Mesothelial cell of epicardium (in vitro differentiated cells): Measurements from ENCODE around the gene OGG1. TPM values are rescaled to one million over a fixed set of nuclear protein-coding genes. Genes with fewer than 3 reads are reported as not detected.

Experiments
- DNase-seq, 2 experiments: peaks; one replicate each; pipeline ENCODE4 v3.0.0; 2021; ENCODE audit warnings: low spot score in 2 of 2; ENCODE audit not compliant: unreplicated experiment in 2 of 2
- H3K27ac Mint-ChIP-seq: 2 replicates; pipeline ENCODE4 v1.8.0; 2021; ENCODE audit warnings: mixed read lengths
- H3K27me3 Mint-ChIP-seq: 2 replicates; pipeline ENCODE4 v1.8.0; 2021; ENCODE audit warnings: low read depth, mixed read lengths
- H3K36me3 Mint-ChIP-seq: 2 replicates; pipeline ENCODE4 v1.8.0; 2021; ENCODE audit warnings: mixed read lengths
- H3K4me1 Mint-ChIP-seq: 2 replicates; pipeline ENCODE4 v1.8.0; 2021; ENCODE audit warnings: mixed read lengths
- H3K4me3 Mint-ChIP-seq: 2 replicates; pipeline ENCODE4 v1.8.0; 2021; ENCODE audit warnings: mild to moderate bottlenecking, moderate library complexity, mixed read lengths
- H3K9me3 Mint-ChIP-seq: 2 replicates; pipeline ENCODE4 v1.8.0; 2021; ENCODE audit warnings: mixed read lengths
- total RNA-seq: library from RNA; stranded (reverse); gene quantifications from 3 replicates; pipeline ENCODE4 v1.2.1, GENCODE V29; 2021
- TF ChIP-seq, protein P1 (sequence below): fragments of 200-600 bp; sonication (generic); IDR thresholded peaks from one replicate; pipeline ENCODE4 v1.5.0; 2021; ENCODE audit warnings: antibody characterized with exemption; ENCODE audit not compliant: unreplicated experiment

The OGG1 gene
- total RNA-seq, 1 donor from 2014 or later, result 51.0 TPM

DNA sequence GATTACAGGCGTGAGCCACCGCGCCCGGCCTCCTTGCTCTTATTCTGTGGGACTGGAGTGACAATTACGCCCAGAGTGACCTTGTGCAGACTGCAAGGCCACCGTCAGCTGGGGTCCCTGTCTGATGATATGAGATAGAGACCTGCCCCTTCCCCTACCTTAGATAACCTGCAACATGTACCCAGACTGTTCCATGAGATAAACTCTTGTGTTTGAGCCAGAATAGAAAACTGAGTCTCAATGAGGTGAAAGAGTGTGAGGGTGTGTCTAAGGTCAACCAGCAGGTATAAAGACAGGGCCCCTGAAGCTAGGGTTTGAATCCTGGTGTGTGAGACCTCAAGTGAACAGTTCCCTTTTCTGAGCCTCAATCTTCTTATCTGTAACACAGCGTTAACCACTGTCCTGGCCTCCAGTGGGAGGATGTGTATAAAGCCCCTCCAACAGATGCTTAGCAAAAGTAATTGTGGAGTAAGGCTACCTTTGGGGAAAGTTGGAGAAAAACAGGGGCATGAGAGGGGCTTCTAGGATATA is 36.5 kb downstream of the OGG1 start:
- Mint-ChIP-seq H3K4me3 (no peak overlapping the region), H3K9me3 (no peaks in the 10 kb centered on the region), H3K27ac (no peak overlapping the region), H3K36me3 (peaks cover 44% of the 10 kb centered on the region), H3K27me3 (no peaks in the 10 kb centered on the region), H3K4me1 (peaks cover 5% of the 10 kb centered on the region)
- no peak for DNase-seq
- TF ChIP-seq, protein P1, sequence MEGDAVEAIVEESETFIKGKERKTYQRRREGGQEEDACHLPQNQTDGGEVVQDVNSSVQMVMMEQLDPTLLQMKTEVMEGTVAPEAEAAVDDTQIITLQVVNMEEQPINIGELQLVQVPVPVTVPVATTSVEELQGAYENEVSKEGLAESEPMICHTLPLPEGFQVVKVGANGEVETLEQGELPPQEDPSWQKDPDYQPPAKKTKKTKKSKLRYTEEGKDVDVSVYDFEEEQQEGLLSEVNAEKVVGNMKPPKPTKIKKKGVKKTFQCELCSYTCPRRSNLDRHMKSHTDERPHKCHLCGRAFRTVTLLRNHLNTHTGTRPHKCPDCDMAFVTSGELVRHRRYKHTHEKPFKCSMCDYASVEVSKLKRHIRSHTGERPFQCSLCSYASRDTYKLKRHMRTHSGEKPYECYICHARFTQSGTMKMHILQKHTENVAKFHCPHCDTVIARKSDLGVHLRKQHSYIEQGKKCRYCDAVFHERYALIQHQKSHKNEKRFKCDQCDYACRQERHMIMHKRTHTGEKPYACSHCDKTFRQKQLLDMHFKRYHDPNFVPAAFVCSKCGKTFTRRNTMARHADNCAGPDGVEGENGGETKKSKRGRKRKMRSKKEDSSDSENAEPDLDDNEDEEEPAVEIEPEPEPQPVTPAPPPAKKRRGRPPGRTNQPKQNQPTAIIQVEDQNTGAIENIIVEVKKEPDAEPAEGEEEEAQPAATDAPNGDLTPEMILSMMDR, result no peak

DNA sequence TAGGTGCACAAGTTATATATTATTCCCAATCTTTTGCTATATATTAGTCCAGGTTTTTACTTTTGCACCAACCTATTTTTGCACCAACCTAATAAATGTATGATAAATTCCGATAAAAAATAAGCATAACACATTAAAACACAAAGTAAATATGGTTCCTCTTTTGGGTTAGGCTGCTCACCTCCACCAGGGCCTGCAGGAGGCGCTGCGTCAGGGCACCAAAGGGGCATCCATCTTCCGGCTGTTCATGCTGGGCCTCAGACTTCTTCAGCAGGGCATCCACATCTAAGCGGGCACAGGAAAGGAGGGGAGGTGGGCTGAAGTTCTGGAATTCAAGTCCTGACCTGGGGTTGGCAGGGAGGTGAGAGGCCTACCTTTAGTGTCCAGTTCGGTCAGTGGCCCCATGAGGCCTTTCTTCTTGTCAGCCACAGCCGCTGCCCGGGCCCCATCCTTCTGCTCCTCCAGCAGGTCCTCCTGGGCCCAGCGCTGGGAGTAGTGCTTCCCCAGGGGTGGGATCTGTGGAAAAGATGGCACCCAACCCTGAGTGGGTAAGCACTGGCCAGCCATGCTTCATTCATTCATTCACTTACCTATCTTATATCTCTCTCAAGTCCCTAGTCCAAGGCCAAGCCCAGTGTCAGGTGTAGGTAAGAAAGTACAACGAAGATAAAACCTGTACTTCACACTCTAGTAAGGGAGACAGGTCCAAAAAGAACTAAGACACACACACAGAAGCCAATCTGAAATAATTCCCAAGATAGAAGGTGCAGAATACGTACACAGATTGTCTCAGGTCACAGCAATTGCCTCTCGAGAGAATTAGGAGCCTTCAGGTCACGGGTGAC is 37.3 kb downstream of the OGG1 start:
- TF ChIP-seq, protein P1, result peak; percentile 32
- H3K27me3 Mint-ChIP-seq, result no peaks in the 10 kb centered on the region
- H3K27ac Mint-ChIP-seq, result no peak overlapping the region
- H3K4me3 Mint-ChIP-seq, result no peak overlapping the region
- no peak for DNase-seq
- peaks cover 41% of the 10 kb centered on the region for H3K36me3 Mint-ChIP-seq
- H3K4me1 Mint-ChIP-seq, result peaks cover 9% of the 10 kb centered on the region
- H3K9me3 Mint-ChIP-seq, result no peaks in the 10 kb centered on the region

DNA sequence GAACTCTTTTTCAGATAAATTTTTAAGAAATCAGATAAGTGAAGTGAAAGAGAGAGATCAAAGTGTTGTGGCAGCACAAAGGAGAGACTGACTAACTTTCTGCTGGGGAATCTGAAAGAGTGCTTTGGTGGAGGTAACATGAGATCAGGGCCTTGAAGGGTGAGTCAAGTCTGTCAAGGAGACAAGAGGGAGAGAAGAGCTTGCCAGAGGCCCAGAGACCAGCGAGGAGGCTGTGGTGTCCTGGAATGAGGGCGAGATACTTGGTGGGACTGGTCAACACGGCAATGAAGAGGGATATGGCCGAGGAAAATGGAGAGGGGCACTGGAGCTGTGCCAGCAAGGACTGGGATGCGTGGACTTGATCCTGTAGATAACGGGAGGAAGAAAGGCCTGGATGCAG is 38.0 kb downstream of the OGG1 start:
- TF ChIP-seq, protein P1, result no peak
- DNase-seq, result no peak
- Mint-ChIP-seq H3K36me3 (peaks cover 36% of the 10 kb centered on the region), H3K4me3 (no peak overlapping the region), H3K27ac (no peak overlapping the region), H3K9me3 (no peaks in the 10 kb centered on the region), H3K27me3 (no peaks in the 10 kb centered on the region), H3K4me1 (peaks cover 10% of the 10 kb centered on the region)

DNA sequence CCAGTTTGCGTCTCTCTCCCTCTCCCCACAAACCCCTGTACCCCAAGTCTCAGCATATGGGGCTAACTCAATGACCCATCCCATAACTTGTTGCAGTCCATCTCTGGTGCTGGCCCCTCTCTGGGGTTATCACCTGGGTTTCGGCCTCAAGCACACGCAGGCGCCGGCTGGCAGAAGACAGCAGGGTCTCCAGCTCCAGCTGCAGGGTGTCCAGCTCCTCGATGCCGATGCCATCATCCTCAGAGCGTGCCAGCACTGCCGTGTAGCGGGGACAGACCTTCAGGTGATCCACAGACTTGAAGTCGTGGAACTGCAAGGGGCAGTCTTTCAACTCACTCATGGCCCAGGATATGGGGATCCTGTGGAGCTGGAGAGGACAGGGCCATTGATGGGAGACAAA is 41.4 kb downstream of the OGG1 start:
- H3K27me3 Mint-ChIP-seq, result no peaks in the 10 kb centered on the region
- H3K36me3 Mint-ChIP-seq, result peaks cover 31% of the 10 kb centered on the region
- no peak for DNase-seq
- H3K27ac Mint-ChIP-seq, result peak overlapping the region; percentile 100
- peak overlapping the region; percentile 98 for H3K4me3 Mint-ChIP-seq
- peaks cover 22% of the 10 kb centered on the region for H3K4me1 Mint-ChIP-seq
- H3K9me3 Mint-ChIP-seq, result no peaks in the 10 kb centered on the region
- TF ChIP-seq, protein P1, result no peak

DNA sequence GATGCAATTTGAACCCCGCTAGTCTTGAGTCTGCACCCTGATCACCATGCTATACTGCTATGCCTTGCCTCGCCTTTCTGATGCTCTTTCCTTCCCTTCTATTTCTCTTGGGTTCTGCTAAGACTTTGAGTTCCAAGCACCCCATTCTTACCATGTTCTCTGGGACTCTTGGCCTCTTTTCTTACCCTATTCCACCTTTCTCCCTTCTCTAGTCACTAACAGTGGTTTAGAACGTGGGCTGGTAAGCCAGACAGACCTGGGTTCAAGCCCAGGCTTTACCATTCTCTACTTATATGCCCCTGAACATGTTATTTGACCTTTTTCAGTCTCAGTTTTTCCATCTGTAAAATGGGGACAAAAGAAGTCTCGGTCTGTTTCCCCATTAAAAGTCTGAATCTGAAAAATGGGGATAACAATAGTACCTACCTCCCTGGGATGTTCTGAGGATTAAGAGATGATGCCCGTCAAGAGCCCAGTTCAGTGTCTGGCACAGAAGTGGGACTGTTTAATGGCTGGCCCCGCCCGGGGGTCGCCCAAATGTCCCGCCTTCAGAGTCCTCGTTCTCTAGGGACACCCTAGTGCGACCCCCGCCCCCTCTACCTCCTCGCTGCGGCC is 42.1 kb downstream of the OGG1 start:
- Mint-ChIP-seq H3K27ac (peak overlapping the region; percentile 100), H3K4me3 (peak overlapping the region; percentile 98), H3K9me3 (no peaks in the 10 kb centered on the region), H3K4me1 (peaks cover 22% of the 10 kb centered on the region), H3K36me3 (peaks cover 26% of the 10 kb centered on the region), H3K27me3 (no peaks in the 10 kb centered on the region)
- no peak for DNase-seq
- TF ChIP-seq, protein P1, result no peak
